Fibroblast of lung (primary cell): ENCODE data around the gene JUNB.

ENCODE experiments used
- EZH2 ChIP-seq: IDR thresholded peaks from 2 replicates; pipeline ENCODE4 v1.5.1; 2012; ENCODE audit warnings: low read length, control low read depth, mild to moderate bottlenecking; ENCODE audit errors: missing control alignments
- TF ChIP-seq, protein P1 (sequence below), 2 donors: IDR thresholded peaks in 1 of 2; conservative IDR thresholded peaks in 1 of 2; 1 replicate in 1 of 2; 2 replicates in 1 of 2; pipeline ENCODE4 v1.5.1; 2011 to 2012; ENCODE audit warnings: low read length in 2 of 2, control low read depth in 1 of 2, inconsistent platforms in 1 of 2, low read depth in 1 of 2, mild to moderate bottlenecking in 1 of 2

GRCh38 chr19:12759686-12760085, 31.6 kb upstream of the JUNB start:
- TF ChIP-seq, protein P1, sequence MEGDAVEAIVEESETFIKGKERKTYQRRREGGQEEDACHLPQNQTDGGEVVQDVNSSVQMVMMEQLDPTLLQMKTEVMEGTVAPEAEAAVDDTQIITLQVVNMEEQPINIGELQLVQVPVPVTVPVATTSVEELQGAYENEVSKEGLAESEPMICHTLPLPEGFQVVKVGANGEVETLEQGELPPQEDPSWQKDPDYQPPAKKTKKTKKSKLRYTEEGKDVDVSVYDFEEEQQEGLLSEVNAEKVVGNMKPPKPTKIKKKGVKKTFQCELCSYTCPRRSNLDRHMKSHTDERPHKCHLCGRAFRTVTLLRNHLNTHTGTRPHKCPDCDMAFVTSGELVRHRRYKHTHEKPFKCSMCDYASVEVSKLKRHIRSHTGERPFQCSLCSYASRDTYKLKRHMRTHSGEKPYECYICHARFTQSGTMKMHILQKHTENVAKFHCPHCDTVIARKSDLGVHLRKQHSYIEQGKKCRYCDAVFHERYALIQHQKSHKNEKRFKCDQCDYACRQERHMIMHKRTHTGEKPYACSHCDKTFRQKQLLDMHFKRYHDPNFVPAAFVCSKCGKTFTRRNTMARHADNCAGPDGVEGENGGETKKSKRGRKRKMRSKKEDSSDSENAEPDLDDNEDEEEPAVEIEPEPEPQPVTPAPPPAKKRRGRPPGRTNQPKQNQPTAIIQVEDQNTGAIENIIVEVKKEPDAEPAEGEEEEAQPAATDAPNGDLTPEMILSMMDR (conservative IDR thresholded peaks at IDR 0.05 in 1 of 2, IDR thresholded peaks at IDR 0.05 in 1 of 2; ENCODE audit: low read depth in 1 of 2, low read length in 2 of 2), result no peak
- no peak for TF ChIP-seq EZH2
